HG03565 (cell line): Measurements from ENCODE around the gene PSMB5.
"Not testable (repeated sequence)": the region's sequence is repeated elsewhere in the genome, so short reads cannot be mapped to it uniquely, and the experiment has no call there.

Source experiments
- ATAC-seq: cut with Tn5 transposase; IDR thresholded peaks from one replicate; pipeline ENCODE4 v1.9.1; 2021; ENCODE audit warnings: mild to moderate bottlenecking, moderate library complexity; ENCODE audit not compliant: unreplicated experiment

The PSMB5 gene

DNA sequence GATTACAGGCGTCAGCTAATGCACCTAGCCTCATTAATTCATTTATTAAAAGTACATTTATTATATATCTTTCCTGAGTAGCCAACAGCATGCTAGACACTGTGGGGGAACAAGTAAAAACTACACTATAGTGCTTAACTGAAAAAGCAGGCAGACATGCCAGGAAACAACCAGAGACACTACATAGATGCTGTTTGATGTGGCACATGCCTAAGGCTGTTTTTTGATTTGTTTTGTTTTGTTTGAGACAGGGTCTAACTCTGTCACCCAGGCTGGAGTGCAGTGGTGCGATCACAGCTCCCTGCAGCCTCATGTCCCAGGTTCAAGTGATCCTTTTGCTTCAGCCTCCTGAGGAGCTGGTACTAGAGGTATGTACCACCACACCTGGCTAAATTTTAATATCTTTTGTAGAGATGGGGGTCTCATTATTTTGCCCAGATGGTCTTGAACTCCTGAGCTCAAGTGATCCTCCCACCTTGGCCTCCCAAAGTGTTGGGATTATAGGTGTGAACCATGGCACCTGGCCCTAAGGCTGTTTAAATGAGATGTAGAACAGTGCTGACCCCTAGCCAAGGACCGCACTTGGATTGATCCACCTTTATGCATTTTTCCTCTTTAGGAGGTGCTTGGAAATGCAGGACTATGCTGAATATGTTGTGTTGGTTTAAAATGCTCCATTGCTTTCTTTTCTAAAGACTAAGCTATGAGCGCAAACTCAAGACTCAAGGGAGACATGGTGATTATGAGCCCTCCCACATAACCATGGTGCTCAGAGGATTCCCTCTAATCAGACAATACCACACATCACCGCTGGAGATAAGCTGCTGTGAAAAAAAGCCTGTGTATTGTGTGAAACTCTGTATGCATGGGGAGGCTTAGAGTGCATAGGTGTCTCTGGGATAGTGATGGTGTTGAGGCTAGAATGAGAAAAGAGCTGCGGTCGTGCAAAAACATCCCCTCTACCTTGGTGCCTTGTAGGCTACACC is 14.3 kb downstream of the PSMB5 start:
- ATAC-seq = no peak

DNA sequence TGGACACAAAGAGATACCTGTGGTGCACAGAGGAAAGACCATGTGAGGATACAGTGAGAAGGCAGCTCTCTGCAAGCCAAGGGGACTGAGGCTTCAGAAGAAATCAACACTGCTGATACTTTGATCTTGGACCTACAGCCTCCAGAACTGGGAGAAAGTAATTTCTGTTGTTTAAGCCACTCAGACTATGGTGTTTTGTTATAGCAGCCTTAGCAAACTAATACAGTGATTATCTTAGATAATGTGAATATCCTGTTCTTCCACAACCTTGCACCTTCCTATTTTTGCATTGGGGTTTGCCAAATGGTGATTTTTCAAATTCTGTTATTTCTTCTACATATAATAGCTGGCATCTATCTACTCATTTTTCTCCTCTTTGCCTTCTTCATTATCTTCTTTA is 16.6 kb downstream of the PSMB5 start:
- no peak for ATAC-seq

DNA sequence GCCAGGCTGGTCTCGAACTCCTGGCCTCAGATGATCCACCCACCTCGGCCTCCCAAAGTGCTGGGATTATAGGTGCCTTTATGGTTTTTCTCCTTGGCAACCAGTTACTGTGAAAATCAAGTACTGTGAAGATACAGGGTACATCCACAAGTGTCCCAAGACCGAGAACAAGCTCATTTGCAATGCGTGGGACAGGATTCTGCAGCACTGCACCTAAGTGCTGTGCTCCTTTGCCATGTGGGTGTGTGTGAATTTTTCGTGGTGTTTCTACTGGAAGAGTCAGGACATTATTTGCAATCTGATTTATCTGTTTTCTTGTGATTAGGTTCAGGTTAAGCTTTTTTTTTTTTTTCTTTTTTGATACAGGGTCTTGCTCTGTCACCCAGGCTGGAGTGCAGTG is 17.6 kb downstream of the PSMB5 start:
- ATAC-seq = no peak

DNA sequence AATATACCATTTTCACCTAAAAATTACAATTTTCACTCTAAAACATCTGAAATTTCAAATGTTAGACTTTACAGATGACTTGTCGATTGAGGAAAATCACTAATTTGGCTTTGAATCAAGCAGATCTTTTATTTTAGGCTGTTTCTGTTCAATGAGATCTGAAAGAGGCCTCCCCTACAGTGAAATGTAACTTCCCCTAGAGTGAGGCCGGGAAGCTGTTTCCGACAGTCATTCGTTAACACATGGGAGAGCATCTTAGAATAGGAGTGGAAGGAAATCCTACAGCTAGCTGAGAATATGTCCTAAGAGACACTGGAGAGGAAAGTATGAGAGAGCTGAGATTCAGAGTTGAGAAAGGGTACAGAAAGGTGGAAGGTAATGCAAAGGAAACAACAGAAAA is 19.1 kb downstream of the PSMB5 start:
- no peak for ATAC-seq

- not testable (repeated sequence) for ATAC-seq
Observed at GRCh38 chr14:23013749-23014054, 21.0 kb downstream of the PSMB5 start.

DNA sequence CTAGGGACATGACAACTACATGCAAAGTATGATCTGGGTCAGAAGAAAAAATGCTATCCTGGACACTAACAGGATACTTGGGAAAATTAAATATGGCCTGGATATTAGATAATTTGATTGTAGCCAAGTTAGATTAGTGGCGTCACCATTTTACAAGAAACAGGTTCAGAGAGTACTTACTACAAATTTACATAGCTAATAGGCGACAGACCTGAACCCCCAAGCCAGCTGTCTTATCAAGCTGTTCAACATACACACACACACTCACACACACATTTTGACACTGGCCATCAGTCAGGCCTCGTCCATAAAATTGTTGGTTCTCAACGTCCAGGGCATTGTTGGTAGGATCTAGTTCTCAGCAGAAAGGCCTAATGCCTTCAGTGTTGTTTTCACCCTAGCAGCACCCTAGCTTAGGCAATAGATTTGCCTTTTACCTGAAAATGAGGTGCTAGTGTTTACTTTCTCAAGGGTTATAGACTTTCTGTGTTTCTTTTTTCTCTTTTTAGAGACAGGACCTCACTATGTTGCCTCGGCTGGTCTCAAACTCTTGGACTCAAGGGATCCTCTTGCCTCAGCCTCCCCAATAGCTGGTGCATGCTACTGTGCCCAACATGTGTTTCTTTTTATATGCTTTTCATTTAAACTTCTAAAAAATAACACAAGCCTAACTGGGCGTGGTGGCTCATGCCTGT is 21.5 kb downstream of the PSMB5 start:
- no peak for ATAC-seq

DNA sequence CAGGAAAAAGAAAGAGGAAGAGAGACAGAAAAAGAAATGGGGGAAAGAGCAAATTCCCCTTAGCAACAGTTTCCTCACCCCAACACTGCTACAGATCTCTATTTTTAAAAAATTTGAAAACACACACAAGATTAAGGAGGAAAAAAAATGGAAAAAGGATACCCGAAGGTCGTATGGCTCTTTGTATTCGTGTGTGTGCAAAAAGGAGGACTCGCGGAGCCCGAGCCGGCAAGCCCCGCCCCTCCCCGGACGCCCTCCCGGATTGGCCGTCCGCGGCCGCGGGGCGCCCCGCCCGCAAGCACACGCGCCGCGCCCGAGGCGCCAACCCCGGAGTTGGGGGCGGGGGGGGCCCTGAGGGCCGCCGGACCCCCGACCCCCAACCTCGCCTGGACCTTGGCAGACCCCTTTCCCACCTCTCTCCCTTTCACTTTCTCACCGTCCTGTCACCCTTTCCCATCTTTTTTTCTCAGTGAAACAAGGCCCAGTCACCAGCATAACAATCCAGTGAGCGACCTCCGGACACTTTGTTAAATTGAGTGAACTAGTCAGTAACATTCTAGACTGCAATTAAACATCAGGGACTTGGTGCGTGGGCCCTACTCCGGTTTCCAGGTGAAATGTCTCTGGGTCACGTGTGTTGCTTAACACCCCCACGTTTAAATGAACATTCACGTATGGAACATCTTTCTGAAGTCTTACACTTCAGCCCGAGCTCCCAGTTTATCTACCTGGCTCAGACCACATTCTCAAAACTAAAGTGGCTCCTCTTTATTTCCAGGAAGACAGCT is 24.6 kb downstream of the PSMB5 start, which contains the start of gene C14orf93:
C14orf93 (minus strand) TSS at position 205 of the 788 bp plus-strand sequence. CDS start 11,120 bp downstream, outside the sequence.
- no peak for ATAC-seq

- ATAC-seq = no peak
Observed at GRCh38 chr14:23009483-23009938, 25.2 kb downstream of the PSMB5 start.

DNA sequence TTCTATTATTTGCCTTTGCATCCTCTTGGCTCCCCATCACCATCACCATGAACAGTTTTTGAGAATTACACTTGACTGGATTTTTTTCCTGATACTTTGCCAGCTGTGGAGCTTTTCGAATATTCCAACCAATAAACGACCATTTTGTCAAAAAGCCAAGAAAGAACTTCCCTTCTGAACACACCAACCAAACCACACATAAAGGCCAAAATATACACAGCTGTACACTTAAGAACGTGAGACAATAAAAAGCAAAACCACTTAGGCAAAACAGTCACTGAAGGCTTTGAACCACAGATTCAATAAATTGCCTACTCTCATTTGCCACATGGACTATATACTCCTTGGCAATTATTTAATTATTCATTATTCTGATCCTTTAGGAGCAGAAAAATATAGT is 25.9 kb downstream of the PSMB5 start:
- no peak for ATAC-seq

DNA sequence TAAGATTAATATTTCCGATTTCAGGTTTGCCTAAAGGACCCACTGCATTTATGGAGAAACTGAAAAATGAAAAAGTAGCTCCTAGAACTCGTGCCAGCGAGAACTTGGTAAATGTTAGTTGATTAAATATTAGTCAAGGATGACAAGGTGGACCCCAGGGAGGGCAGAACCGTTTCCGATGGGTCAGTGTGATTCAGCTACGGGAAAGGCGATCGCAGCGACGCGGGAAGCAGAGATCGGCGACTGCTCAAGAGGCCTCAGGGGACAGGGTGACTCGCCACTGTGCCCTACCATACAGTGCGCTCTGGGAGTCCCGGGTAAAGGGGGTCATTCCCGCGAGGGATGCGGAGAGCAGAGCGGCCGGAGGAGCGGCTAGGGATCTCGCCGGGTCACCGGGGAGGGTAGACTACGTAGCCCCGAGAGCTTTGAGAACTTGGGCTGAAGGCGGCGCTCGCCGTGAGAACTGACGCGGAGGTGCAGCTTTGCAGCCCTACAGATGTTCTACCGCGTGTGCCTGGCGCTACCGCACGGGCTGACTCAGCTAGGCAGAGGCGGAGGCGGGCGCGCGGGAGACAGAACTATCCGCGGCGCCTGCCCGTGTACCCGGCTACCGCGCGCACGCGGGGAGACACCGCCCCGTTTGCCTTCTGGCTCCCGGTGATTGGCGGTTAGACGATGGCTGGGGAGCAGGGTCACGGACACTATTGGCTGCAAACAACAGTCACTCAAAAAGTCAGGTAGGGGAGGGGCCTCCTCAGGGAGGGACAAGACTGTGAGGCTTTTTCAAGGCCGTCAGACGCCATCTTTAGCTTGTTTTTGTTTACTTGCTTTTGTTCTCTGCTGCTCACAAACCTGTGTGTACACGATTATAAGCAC is 27.9 kb downstream of the PSMB5 start:
- peak; percentile 91 for ATAC-seq

- no peak for ATAC-seq
Observed at GRCh38 chr14:23006188-23006534, 28.5 kb downstream of the PSMB5 start.

DNA sequence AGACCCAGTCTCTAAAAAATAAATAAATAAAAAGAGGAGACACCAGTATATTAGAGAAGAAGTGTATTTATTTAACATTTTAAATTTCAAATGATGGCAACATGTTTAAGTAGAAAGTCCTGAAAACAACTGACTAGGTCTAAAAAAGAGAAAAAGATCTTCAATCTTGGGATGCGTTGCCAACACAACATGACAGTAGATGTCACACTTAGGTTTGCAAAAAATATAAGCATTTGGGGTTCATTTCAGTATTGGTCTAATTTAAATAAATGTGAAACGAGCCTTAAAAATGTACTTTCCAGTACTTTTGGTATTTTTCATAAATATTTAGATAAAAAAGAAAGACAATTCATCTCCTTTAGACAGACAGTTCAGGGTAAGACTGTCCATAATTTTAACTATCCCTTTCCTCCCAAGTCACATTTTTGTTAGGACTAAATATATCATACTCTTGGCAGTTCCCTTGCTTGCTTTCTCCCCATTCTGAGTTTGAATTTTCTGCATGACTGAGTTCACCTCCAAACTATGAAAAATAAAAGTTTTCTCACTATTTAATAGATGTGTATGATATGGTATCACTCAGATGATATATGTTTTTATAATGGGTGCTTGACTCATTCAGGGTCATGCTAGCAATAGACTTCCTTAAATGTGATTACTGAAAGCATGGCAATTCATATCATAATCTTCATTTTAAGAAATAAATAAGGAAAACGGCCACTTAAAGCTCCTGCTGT is 29.1 kb downstream of the PSMB5 start:
- no peak for ATAC-seq

- ATAC-seq = not testable (repeated sequence)
Observed at GRCh38 chr14:23004274-23004673, 30.4 kb downstream of the PSMB5 start.

GRCh38 chr14:23002592-23002991 is 32.1 kb downstream of the PSMB5 start:
- ATAC-seq = no peak

GRCh38 chr14:23000860-23001259 is 33.8 kb downstream of the PSMB5 start:
- ATAC-seq = no peak

DNA sequence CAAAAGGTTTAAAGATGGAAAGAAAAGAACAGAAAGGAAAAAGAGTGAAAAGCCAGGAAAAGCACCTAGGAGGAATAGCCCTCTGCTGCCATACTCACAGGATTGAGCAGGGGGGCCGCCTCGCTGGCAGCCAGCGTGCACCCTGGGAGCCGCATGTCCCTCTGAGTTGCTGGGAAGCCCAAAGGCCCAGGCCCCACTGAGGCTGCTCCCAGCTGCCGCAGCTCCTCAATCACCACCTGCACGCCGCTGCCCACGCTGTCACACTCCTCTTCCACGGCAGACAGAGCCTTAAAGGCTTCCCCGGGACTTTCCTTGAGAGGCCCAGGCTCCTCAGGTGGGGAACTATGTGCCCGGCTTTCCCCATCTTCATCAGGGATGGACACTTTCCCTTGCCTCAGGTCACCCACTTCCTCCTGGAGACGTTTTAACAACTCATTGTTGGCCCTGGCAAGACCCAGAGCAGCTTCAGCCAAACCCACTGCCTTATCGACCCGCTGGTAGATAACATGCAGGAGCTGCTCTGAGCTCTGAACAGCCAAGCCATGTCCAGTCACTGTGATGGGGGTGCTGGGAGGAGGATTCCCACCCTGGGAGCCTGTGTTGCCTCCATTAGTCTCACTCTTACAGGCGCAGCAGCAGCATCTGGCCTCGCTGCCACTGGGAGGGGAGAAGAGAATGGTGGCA is 36.2 kb downstream of the PSMB5 start:
- ATAC-seq = no peak

GRCh38 chr14:22997676-22998323 is 36.9 kb downstream of the PSMB5 start:
- no peak for ATAC-seq
